ENCODE data around the gene DOCK2.

DOCK2 gene

GRCh38 chr5:170006021-170006420 is 368.9 kb downstream of the DOCK2 start:
- no peak for TF ChIP-seq ZFX (IDR thresholded peaks at IDR 0.05; ENCODE audit: borderline replicate concordance)
- TF ChIP-seq CTCF (IDR thresholded peaks at IDR 0.05) = no peak
- no peak overlapping the region for H3K27ac ChIP-seq

- TF ChIP-seq CTCF (IDR thresholded peaks at IDR 0.05) = no peak
- no peak for TF ChIP-seq ZFX (IDR thresholded peaks at IDR 0.05; ENCODE audit: borderline replicate concordance)
- no peak overlapping the region for H3K27ac ChIP-seq
Observed at GRCh38 chr5:170008376-170008775, 371.3 kb downstream of the DOCK2 start.

GRCh38 chr5:170010595-170010994 is 373.5 kb downstream of the DOCK2 start:
- TF ChIP-seq ZFX (IDR thresholded peaks at IDR 0.05; ENCODE audit: borderline replicate concordance) (no peak), CTCF (IDR thresholded peaks at IDR 0.05) (no peak)
- H3K27ac ChIP-seq = no peak overlapping the region

- TF ChIP-seq ZFX (IDR thresholded peaks at IDR 0.05; ENCODE audit: borderline replicate concordance) (no peak), CTCF (IDR thresholded peaks at IDR 0.05) (no peak)
- no peak overlapping the region for H3K27ac ChIP-seq
Observed at GRCh38 chr5:170011751-170012150, 374.7 kb downstream of the DOCK2 start.

- H3K27ac ChIP-seq = no peak overlapping the region
- no peak for TF ChIP-seq ZFX (IDR thresholded peaks at IDR 0.05; ENCODE audit: borderline replicate concordance)
- no peak for TF ChIP-seq CTCF (IDR thresholded peaks at IDR 0.05)
Observed at GRCh38 chr5:170012622-170013021, 375.5 kb downstream of the DOCK2 start.

- H3K27ac ChIP-seq = no peak overlapping the region
- TF ChIP-seq CTCF (IDR thresholded peaks at IDR 0.05) (no peak), ZFX (IDR thresholded peaks at IDR 0.05; ENCODE audit: borderline replicate concordance) (no peak)
Observed at GRCh38 chr5:170020423-170020822, 383.3 kb downstream of the DOCK2 start.

- no peak for TF ChIP-seq CTCF (IDR thresholded peaks at IDR 0.05)
- TF ChIP-seq ZFX (IDR thresholded peaks at IDR 0.05; ENCODE audit: borderline replicate concordance) = no peak
- H3K27ac ChIP-seq = no peak overlapping the region
Observed at GRCh38 chr5:170021506-170021905, 384.4 kb downstream of the DOCK2 start.
